Activated CD4-positive, alpha-beta T cell treated with anti-CD3 and anti-CD28 coated beads for 24 hours (primary cell): ENCODE results near the gene ACE.

Experiments used
- DNase-seq, 2 donors: peaks; one replicate each; pipeline ENCODE4 v3.0.0-alpha.2; 2020; ENCODE audit warnings: low read depth in 2 of 2

The ACE gene

DNA sequence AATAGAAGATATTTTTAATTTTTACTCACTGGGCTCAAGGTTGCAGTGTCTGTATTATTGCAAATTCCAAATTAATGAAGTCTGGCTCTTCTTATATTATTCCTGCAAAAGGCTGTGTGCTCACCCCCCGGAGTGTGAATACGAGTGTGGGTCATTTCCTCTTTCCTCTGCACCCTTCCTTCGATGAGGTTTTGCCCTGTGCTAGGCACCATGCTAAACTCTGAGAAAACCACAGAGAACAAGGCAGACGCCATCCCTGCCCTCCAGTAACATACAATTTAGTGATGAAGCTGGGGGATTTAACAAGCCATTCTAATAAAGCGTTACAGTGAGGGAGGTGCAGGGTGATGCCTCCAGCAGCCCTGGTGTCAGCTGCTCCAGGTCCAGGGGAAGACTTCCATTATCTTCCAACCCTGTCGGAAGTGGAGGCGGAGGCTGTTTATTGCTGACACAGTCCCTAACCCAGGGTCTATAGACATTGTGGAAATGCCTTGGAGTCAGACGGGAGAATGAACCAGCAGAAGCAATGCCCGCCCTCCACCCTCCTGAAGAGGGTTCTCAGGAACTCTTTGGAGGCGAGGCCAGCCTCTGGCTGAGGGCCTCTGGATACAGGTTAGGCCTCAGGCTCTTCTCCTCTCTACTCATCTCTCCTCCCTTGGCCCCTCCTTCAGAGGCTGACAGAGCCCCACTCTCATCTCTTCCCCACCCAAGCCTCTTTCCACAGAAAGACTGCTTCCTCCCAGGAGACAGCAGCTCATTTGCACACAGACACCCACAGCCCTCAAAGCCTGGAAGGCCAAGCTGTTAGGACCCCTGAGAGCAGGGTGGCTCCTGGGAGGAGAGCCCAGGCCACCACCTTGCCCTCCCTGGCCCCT, 2.0 kb upstream of the ACE start:
- no peak for DNase-seq

DNA sequence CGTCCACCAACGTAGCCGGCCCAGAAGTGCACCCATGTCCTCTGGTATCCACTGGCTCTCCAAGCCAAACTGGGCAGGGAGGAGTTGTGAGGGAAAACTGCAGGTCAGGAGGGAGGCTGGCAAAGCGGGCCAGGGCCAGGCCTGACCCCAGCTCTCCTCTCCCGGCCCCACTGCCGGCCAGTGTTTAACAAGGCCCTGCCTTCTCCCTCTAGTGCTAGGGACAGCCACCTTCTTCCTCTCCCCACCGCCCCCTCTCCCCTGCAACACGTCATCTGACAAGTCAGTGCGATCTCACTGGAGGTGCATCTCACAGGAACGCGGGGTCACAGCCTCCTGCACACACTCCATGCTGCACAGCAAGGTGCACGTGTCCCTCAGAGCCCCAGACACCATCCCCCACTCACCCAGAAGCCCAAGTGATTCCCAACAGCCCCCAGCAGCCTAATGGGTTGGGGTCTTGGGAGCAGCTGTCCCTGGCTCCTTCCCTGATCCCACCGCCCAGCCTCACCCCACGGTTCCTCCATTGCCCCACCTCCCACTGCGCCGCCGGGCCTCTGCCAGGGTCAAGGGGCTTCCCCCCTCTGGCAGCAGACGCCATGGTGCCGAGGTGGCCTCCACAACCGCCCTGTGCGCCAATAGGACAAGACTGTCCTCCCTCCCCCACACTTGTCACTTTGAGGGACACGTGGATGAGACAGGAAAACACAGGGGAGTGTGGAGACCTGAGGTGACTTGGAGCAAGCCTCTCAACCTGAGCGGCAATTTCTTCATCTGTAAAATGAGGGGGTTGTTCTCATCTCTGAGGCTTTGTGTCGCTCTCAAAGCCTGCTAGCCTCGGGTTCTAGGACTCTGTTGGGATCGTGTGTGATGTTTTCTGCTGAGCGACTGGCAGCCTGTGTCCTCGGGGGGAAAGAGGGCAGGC, 1.1 kb upstream of the ACE start:
- no peak for DNase-seq

- no peak for DNase-seq
These were observed 405 bp upstream of the ACE start for GRCh38 chr17:63476459-63476853.

DNA sequence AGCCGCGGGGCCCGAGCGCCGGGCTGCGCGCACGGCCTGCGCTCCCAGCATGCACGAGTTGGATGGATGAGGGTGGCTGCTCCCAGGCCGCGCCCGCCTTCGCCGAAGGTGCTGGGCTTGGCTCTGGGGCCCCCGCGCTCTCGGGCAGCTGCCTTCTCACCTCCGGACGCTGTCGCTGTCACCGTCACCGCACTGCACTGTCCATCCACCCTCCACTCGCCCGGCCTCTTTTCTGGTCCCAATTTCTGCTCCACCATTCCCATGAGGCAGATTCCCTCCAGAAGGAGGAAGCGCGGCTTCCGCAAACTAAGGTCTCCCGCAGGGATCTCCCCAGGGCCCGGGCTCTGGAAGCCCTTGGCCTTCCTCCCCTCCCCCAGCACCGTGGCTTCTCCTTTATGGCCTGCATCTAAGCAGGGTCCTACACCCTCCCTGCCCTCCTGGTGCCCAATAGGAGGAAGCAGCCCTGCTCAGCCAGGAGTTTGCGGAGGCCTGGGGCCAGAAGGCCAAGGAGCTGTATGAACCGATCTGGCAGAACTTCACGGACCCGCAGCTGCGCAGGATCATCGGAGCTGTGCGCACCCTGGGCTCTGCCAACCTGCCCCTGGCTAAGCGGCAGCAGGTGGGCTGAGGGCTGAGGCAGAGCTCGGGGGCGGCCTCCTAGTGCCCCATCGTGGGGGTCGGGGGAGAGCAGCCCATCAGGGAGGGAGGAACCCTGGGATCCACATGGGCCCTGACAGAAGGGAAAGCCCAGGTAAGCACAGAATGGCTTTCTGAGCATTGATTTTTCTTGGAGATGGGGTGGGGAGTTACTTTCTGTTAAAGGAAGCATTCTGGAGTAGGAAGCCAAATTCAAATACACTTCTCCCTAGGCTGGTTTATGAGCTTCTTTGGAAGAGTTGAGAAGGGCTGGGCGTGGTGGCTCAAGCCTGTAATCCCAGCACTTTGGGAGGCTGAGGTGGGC, 899 bp downstream of the ACE start:
- DNase-seq: no peak

- DNase-seq: peak; percentile 51 to 67
These were observed 2.1 kb downstream of the ACE start for GRCh38 chr17:63478814-63479494.

DNA sequence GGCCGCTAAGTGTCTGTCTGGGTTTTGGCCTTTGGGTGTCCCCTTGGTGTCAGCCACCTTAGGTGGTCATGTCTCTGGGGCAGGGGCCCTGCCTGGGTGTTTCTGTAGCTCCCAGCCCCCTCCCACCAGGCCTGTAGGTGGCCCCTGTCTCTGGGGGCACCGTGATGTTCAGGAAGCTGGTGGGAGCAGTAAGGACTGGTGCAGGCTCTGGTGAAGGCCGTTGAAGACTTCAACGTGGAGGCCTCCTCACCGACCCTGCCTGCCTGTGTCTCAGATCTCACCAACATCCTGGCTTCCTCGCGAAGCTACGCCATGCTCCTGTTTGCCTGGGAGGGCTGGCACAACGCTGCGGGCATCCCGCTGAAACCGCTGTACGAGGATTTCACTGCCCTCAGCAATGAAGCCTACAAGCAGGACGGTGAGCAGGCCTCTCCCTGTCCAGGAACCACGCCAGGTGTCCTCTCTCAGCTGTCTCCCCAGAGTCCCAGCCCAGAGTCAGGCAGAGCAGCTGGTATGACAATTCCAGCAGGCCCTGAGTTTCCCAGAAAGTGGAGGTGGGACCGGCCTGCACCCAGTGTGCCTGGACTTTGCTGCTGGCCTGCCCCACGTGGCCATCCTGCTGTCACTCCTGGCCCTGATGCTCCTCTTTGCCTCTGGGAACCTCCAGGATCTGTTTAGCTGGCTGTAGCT, 2.8 kb downstream of the ACE start:
- no peak for DNase-seq

GRCh38 chr17:63480192-63480784, 3.4 kb downstream of the ACE start:
- no peak for DNase-seq

- no peak for DNase-seq
These were observed 4.1 kb downstream of the ACE start for GRCh38 chr17:63480826-63481487.

DNA sequence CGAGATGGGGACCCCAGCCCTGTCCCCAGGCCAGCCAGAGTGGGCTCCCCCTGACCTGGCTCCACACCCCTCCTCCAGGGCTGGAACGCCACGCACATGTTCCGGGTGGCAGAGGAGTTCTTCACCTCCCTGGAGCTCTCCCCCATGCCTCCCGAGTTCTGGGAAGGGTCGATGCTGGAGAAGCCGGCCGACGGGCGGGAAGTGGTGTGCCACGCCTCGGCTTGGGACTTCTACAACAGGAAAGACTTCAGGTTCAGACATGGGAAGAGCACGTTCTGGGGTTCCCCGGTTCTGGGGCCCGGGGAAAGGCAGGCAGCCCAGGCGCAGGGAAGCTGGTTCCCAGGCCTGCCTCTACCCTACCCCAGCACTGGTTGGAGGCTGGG, 4.6 kb downstream of the ACE start:
- DNase-seq: no peak

- no peak for DNase-seq
These were observed 5.6 kb downstream of the ACE start for GRCh38 chr17:63482509-63482908.

DNA sequence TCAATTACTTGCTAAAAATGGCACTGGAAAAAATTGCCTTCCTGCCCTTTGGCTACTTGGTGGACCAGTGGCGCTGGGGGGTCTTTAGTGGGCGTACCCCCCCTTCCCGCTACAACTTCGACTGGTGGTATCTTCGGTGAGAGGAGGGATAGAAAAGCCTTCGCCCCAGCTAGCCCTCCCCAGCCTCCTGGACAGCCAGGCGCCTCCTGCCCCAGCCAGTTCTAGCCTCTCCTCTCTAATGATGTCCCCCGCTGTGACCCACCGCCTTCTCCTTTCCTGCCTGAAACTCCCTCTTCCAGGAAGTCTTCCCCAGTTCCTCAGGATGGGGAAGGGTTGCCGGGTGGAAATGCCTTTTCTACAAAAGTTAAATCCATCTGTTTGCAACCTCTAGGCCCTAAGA, 6.2 kb downstream of the ACE start:
- no peak for DNase-seq

GRCh38 chr17:63483655-63484575, 7.1 kb downstream of the ACE start:
- DNase-seq: no peak

GRCh38 chr17:63486317-63487013, 9.6 kb downstream of the ACE start:
- no peak for DNase-seq

- no peak for DNase-seq
These were observed 10.1 kb downstream of the ACE start for GRCh38 chr17:63487014-63487339.

- DNase-seq: no peak
These were observed 12.0 kb downstream of the ACE start for GRCh38 chr17:63488851-63489250.

GRCh38 chr17:63489291-63489690, 12.4 kb downstream of the ACE start:
- no peak for DNase-seq

GRCh38 chr17:63490329-63490728, 13.5 kb downstream of the ACE start:
- DNase-seq: no peak

DNA sequence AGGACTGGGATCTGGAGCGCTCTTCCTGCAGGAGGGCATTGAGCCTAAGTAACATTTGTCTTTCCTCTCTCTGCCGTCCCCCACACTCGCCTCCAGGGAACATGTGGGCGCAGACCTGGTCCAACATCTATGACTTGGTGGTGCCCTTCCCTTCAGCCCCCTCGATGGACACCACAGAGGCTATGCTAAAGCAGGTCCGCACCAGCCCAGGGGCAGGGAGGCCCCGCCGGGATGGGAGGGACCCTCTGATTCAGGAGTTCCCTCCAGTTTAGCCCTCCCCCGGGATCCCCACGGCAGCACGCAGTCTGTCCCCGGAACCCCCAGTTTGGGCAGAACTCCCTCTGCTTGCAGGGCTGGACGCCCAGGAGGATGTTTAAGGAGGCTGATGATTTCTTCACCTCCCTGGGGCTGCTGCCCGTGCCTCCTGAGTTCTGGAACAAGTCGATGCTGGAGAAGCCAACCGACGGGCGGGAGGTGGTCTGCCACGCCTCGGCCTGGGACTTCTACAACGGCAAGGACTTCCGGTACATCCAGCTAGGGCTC, 14.1 kb downstream of the ACE start:
- DNase-seq: no peak
